RWPE2 (cell line): ENCODE results near the gene SRBD1.

Experiments used
- ATAC-seq: fragments of 200-7000 bp; cut with Tn5 transposase; 3 replicates; pipeline ENCODE4 v1.9.1; 2021; ENCODE audit warnings: low read depth
- DNase-seq: peaks from one replicate; pipeline ENCODE4 v3.0.0-alpha.2; 2020; ENCODE audit warnings: low spot score
- H3K27ac ChIP-seq: fragments of 450-650 bp; 2 replicates; pipeline ENCODE4 v1.5.1; 2017; ENCODE audit warnings: mild to moderate bottlenecking; ENCODE audit not compliant: poor library complexity, severe bottlenecking
- H3K27me3 ChIP-seq: fragments of 250-450 bp; sonication (Bioruptor Pico); 2 replicates; pipeline ENCODE4 v1.5.1; 2021; ENCODE audit warnings: mild to moderate bottlenecking, moderate library complexity; ENCODE audit not compliant: insufficient read depth, poor library complexity, severe bottlenecking
- H3K36me3 ChIP-seq: fragments of 250-450 bp; sonication (Bioruptor Pico); 2 replicates; pipeline ENCODE4 v1.5.1; 2020; ENCODE audit warnings: low read depth, mild to moderate bottlenecking, moderate library complexity
- H3K4me1 ChIP-seq: fragments of 250-450 bp; sonication (Bioruptor Pico); 2 replicates; pipeline ENCODE4 v1.5.1; 2021; ENCODE audit warnings: mild to moderate bottlenecking, moderate library complexity; ENCODE audit not compliant: insufficient read depth, poor library complexity, severe bottlenecking
- H3K4me3 ChIP-seq: fragments of 250-450 bp; sonication (Bioruptor Pico); 2 replicates; pipeline ENCODE4 v1.5.1; 2021; ENCODE audit warnings: mild to moderate bottlenecking, moderate library complexity; ENCODE audit not compliant: severe bottlenecking
- H3K9me3 ChIP-seq: fragments of 250-450 bp; sonication (Bioruptor Pico); 2 replicates; pipeline ENCODE4 v1.5.1; 2021; ENCODE audit warnings: mild to moderate bottlenecking, moderate library complexity; ENCODE audit not compliant: severe bottlenecking
- TF ChIP-seq, protein P1 (sequence below): fragments of 450-650 bp; IDR thresholded peaks from one replicate; pipeline ENCODE4 v1.5.1; 2017; ENCODE audit warnings: mild to moderate bottlenecking, moderate library complexity; ENCODE audit not compliant: poor library complexity, severe bottlenecking

SRBD1 gene

DNA sequence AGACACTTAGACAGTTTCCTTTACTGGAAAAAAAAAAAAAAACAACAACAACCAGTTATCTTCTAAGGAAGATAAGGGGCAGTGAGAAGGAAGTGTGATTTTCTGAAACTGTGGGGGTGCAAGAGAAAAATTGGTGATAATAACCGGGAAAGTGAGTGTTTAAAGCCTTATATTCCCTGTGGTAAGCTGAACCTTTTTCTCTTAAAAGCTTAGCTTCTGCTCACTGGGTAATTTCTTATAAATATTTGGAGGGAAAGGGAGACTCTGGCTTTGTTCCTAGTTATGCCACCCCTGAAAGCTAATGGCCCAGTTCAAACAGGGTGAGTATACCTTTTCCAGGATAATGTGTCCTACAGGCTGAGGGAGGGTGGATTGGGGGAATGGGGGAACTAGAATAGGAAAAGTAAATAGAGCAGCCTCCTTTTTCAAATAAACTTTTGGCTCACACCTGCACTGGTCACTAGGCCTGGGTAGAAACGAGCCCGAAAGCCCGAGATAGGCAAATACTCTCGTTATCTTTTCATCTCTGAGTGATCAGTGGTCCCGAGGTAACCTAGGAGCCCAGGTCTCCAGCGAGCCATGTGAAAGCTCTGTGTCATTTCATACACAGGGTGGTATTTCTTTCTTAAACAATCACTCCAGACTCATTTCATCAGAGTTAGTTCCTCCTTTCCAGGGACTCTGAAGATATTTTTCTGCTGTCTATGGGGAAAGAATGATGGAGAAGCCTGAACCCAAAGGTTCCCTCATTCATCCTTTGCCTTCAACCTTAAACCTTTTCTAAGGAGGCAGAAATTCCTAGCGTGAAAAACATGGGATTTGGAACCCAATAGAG lies 15.5 kb upstream of the SRBD1 start:
- ATAC-seq (no peak), DNase-seq (no peak)
- Histone ChIP-seq H3K9me3 (no peaks in the 10 kb centered on the region), H3K36me3 (no peaks in the 10 kb centered on the region), H3K4me3 (no peak overlapping the region), H3K27ac (no peak overlapping the region), H3K4me1 (no peaks in the 10 kb centered on the region), H3K27me3 (no peaks in the 10 kb centered on the region)
- TF ChIP-seq, protein P1, sequence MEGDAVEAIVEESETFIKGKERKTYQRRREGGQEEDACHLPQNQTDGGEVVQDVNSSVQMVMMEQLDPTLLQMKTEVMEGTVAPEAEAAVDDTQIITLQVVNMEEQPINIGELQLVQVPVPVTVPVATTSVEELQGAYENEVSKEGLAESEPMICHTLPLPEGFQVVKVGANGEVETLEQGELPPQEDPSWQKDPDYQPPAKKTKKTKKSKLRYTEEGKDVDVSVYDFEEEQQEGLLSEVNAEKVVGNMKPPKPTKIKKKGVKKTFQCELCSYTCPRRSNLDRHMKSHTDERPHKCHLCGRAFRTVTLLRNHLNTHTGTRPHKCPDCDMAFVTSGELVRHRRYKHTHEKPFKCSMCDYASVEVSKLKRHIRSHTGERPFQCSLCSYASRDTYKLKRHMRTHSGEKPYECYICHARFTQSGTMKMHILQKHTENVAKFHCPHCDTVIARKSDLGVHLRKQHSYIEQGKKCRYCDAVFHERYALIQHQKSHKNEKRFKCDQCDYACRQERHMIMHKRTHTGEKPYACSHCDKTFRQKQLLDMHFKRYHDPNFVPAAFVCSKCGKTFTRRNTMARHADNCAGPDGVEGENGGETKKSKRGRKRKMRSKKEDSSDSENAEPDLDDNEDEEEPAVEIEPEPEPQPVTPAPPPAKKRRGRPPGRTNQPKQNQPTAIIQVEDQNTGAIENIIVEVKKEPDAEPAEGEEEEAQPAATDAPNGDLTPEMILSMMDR: no peak

DNA sequence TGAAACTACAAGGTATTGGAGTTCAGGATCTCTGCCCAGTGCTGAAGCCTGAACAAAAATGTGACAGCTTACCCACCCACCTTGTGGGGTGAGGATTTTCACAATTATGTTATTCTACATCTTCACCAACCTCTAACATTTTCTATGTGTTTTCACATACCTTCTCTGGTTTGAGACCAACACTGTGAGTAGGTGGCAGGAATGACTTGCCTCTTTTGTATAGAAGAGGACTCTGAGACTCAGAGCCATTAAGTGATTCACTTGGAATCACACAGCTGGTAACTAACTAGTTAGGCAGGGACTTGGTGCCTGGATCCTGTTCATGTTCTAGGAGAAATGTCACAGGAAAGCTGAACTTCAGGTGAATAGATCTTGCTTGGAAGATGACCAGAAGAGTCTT lies 14.8 kb upstream of the SRBD1 start:
- ATAC-seq (no peak), DNase-seq (no peak)
- H3K36me3 ChIP-seq: no peaks in the 10 kb centered on the region

DNA sequence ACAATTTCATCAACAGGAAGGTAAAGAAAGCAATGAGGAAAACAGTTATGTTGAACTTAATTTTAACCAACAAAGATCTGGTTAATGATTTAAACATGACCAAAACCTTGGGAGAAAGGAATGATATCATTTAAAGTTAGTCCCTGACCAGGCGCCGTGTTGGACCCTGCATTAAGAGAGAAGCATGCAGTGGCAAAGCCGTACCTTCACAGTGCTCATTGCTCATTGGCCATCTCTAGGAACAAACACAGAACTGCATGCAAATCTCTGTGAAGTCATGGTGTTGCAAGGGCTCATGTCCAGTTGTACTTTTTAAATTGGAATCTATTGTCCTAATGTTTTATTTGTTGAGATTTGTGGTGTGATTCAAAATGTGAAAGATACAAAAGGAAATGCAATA lies 12.0 kb upstream of the SRBD1 start:
- H3K27me3 ChIP-seq: no peaks in the 10 kb centered on the region
- DNase-seq (no peak), ATAC-seq (no peak)
- H3K27ac ChIP-seq: no peak overlapping the region
- H3K9me3 ChIP-seq: no peaks in the 10 kb centered on the region
- TF ChIP-seq, protein P1: no peak
- no peaks in the 10 kb centered on the region for H3K4me1 ChIP-seq
- H3K36me3 ChIP-seq: no peaks in the 10 kb centered on the region
- H3K4me3 ChIP-seq: no peak overlapping the region

More for the DNA sequence above, 14.8 kb upstream of the SRBD1 start:
- H3K4me1 ChIP-seq: no peaks in the 10 kb centered on the region
- H3K4me3 ChIP-seq: no peak overlapping the region
- no peak overlapping the region for H3K27ac ChIP-seq
- H3K9me3 ChIP-seq: no peaks in the 10 kb centered on the region
- TF ChIP-seq, protein P1: no peak
- H3K27me3 ChIP-seq: no peaks in the 10 kb centered on the region

- ATAC-seq: no peak
Measured at GRCh38 chr2:45622336-45623075, 11.4 kb upstream of the SRBD1 start.

More at GRCh38 chr2:45622336-45623075, 11.4 kb upstream of the SRBD1 start:
- Histone ChIP-seq H3K4me1 (peaks cover 2% of the 10 kb centered on the region), H3K27ac (no peak overlapping the region), H3K27me3 (no peaks in the 10 kb centered on the region), H3K9me3 (no peaks in the 10 kb centered on the region), H3K4me3 (no peak overlapping the region), H3K36me3 (no peaks in the 10 kb centered on the region)
- TF ChIP-seq, protein P1: no peak
- DNase-seq: no peak
